Central memory CD8-positive, alpha-beta T cell (primary cell): ENCODE data around the gene MTAP.

Source experiments
- ATAC-seq: fragments of 150-1000 bp; cut with Tn5 transposase; replicated peaks from 2 replicates; pipeline ENCODE4 v1.10.0; 2022; ENCODE audit warnings: mild to moderate bottlenecking, moderate FRiP score, moderate number of reproducible peaks; ENCODE audit not compliant: poor library complexity, severe bottlenecking; ENCODE audit errors: extremely low read depth
- DNase-seq, 2 donors: peaks; one replicate each; pipeline ENCODE4 v3.0.0; 2021; ENCODE audit warnings: low spot score in 2 of 2
- H3K27ac Mint-ChIP-seq: one replicate; pipeline ENCODE4 v1.8.0; 2022; ENCODE audit warnings: low read depth, mild to moderate bottlenecking, moderate library complexity, mixed read lengths
- H3K27me3 Mint-ChIP-seq: one replicate; pipeline ENCODE4 v1.8.0; 2022; ENCODE audit warnings: mixed read lengths
- H3K36me3 Mint-ChIP-seq: one replicate; pipeline ENCODE4 v1.8.0; 2022; ENCODE audit warnings: mild to moderate bottlenecking, moderate library complexity, mixed read lengths; ENCODE audit not compliant: insufficient read depth
- H3K4me1 Mint-ChIP-seq: one replicate; pipeline ENCODE4 v1.8.0; 2022; ENCODE audit warnings: mixed read lengths
- H3K4me3 Mint-ChIP-seq: one replicate; pipeline ENCODE4 v1.8.0; 2022; ENCODE audit warnings: mild to moderate bottlenecking, moderate library complexity, mixed read lengths
- H3K9me3 Mint-ChIP-seq: one replicate; pipeline ENCODE4 v1.8.0; 2022; ENCODE audit warnings: mixed read lengths

MTAP gene

GRCh38 chr9:21906881-21907280 is 104.4 kb downstream of the MTAP start:
- Mint-ChIP-seq H3K27ac (no peak overlapping the region), H3K9me3 (peaks cover 38% of the 10 kb centered on the region), H3K36me3 (no peaks in the 10 kb centered on the region), H3K4me3 (no peak overlapping the region), H3K4me1 (no peaks in the 10 kb centered on the region), H3K27me3 (no peaks in the 10 kb centered on the region)
- ATAC-seq: no peak
- DNase-seq: no peak

- no peaks in the 10 kb centered on the region for H3K27me3 Mint-ChIP-seq
- H3K27ac Mint-ChIP-seq: peak overlapping the region; percentile 69
These were observed 117.2 kb downstream of the MTAP start for GRCh38 chr9:21919377-21920362.

GRCh38 chr9:21923694-21924093 is 121.3 kb downstream of the MTAP start:
- H3K36me3 Mint-ChIP-seq: peaks cover 1% of the 10 kb centered on the region
- H3K27me3 Mint-ChIP-seq: no peaks in the 10 kb centered on the region
- DNase-seq (no peak), ATAC-seq (no peak)
- H3K27ac Mint-ChIP-seq: no peak overlapping the region
- no peak overlapping the region for H3K4me3 Mint-ChIP-seq
- no peaks in the 10 kb centered on the region for H3K9me3 Mint-ChIP-seq
- H3K4me1 Mint-ChIP-seq: peaks cover 14% of the 10 kb centered on the region

More at GRCh38 chr9:21919377-21920362, 117.2 kb downstream of the MTAP start:
- Mint-ChIP-seq H3K4me3 (peak overlapping the region; percentile 37), H3K4me1 (peaks cover 16% of the 10 kb centered on the region), H3K36me3 (peaks cover 1% of the 10 kb centered on the region), H3K9me3 (peaks cover 8% of the 10 kb centered on the region)
- peak in 1 of 2 donors; percentile 55 for DNase-seq
- peak; percentile 87 for ATAC-seq

DNA sequence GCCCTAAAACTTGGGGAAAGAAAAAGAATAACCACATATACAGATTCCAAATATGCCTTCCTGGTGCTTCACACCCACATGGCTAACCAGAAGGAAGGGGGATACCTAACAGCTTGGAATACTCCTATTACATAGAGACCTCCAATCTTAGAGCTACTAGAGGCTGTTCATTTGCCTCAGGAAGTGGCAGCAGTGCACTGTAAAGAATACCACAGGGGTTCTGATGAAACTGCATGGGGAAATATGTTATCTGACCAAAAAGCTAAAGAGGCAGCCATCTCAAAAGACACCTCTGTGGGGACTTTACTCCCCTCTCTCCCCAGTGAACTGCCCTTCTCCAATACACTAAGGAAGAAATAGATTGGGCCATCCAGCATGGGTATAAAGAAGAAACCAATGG is 125.3 kb downstream of the MTAP start:
- ATAC-seq: no peak
- H3K9me3 Mint-ChIP-seq: no peaks in the 10 kb centered on the region

GRCh38 chr9:21931428-21931827 is 129.0 kb downstream of the MTAP start:
- Mint-ChIP-seq H3K4me1 (no peaks in the 10 kb centered on the region), H3K27me3 (no peaks in the 10 kb centered on the region)
- ATAC-seq: no peak

More for the DNA sequence above, 125.3 kb downstream of the MTAP start:
- no peak for DNase-seq
- no peaks in the 10 kb centered on the region for H3K4me1 Mint-ChIP-seq
- H3K27ac Mint-ChIP-seq: no peak overlapping the region
- H3K27me3 Mint-ChIP-seq: no peaks in the 10 kb centered on the region
- peaks cover 1% of the 10 kb centered on the region for H3K36me3 Mint-ChIP-seq
- H3K4me3 Mint-ChIP-seq: no peak overlapping the region

DNA sequence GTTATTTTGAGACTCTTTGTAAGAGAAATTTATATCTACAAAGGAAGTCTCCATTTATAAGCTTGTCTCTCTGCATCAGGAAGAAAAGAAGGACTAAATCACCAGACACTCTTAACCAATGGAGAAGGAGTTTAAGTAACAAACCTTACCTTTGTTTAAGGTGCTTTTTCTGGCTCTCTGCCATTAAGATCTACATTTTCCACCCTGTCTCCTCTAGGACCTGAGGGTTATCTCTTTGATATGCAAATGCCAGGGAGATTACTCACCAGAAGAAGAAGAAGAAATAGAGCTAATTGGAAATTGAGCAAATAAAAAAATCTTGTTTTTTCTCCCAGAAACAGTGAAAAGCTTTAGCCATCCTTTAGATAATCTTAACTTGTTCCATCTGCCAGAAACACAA is 130.8 kb downstream of the MTAP start:
- no peaks in the 10 kb centered on the region for H3K9me3 Mint-ChIP-seq
- H3K36me3 Mint-ChIP-seq: no peaks in the 10 kb centered on the region
- H3K4me3 Mint-ChIP-seq: no peak overlapping the region
- no peak for DNase-seq
- no peak overlapping the region for H3K27ac Mint-ChIP-seq
- H3K27me3 Mint-ChIP-seq: no peaks in the 10 kb centered on the region
- ATAC-seq: no peak
- H3K4me1 Mint-ChIP-seq: no peaks in the 10 kb centered on the region

More at GRCh38 chr9:21931428-21931827, 129.0 kb downstream of the MTAP start:
- Mint-ChIP-seq H3K27ac (no peak overlapping the region), H3K36me3 (no peaks in the 10 kb centered on the region), H3K4me3 (no peak overlapping the region), H3K9me3 (no peaks in the 10 kb centered on the region)
- DNase-seq: no peak

DNA sequence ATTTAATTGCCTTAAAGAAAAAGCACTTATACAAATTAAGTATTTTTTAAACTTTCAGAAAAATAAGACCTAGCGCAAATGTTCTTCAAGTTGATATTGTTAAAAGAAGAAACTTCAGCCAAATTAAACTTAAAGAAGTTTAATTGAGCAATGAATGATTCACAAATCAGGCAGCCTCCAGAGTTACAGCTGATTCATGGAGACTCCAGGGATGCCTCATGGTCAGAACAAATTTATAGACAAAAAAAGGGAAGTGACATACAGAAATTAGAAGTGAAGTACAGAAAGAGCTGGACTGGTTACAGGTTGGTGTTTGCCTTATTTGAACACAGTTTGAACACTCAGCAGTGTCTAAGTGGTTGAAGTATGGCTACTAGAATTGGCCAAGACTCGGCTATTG is 131.4 kb downstream of the MTAP start:
- Mint-ChIP-seq H3K9me3 (no peaks in the 10 kb centered on the region), H3K27ac (no peak overlapping the region), H3K4me1 (no peaks in the 10 kb centered on the region), H3K4me3 (no peak overlapping the region), H3K27me3 (no peaks in the 10 kb centered on the region), H3K36me3 (no peaks in the 10 kb centered on the region)
- ATAC-seq: no peak
- no peak for DNase-seq

DNA sequence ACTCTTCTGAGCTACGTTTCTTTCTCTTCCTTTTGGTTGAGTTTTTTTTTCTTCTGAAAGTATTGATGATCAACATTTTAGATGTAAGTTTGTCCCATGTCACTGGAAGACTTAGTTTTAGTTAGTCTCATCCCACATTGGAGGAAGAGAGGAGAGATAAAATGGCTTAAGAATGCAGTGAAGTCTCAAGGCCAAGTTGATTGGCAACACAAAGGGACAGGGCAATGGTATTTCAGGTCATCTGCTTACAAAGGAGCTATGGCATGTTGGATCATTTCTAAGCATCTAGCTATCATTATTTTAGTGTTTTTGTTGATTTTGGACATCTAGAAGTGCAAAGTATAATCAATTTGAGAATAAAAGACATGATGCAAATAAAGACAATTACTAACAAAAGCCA is 133.2 kb downstream of the MTAP start:
- no peaks in the 10 kb centered on the region for H3K9me3 Mint-ChIP-seq
- DNase-seq: no peak
- no peak for ATAC-seq
- H3K27me3 Mint-ChIP-seq: no peaks in the 10 kb centered on the region
- no peak overlapping the region for H3K4me3 Mint-ChIP-seq
- H3K27ac Mint-ChIP-seq: no peak overlapping the region
- no peaks in the 10 kb centered on the region for H3K4me1 Mint-ChIP-seq
- no peaks in the 10 kb centered on the region for H3K36me3 Mint-ChIP-seq

- DNase-seq (no peak), ATAC-seq (no peak)
- no peaks in the 10 kb centered on the region for H3K9me3 Mint-ChIP-seq
- no peak overlapping the region for H3K27ac Mint-ChIP-seq
- no peaks in the 10 kb centered on the region for H3K36me3 Mint-ChIP-seq
- H3K4me1 Mint-ChIP-seq: no peaks in the 10 kb centered on the region
- H3K4me3 Mint-ChIP-seq: no peak overlapping the region
- peaks cover under 1% of the 10 kb centered on the region for H3K27me3 Mint-ChIP-seq
These were observed 133.7 kb downstream of the MTAP start for GRCh38 chr9:21936161-21936560.

DNA sequence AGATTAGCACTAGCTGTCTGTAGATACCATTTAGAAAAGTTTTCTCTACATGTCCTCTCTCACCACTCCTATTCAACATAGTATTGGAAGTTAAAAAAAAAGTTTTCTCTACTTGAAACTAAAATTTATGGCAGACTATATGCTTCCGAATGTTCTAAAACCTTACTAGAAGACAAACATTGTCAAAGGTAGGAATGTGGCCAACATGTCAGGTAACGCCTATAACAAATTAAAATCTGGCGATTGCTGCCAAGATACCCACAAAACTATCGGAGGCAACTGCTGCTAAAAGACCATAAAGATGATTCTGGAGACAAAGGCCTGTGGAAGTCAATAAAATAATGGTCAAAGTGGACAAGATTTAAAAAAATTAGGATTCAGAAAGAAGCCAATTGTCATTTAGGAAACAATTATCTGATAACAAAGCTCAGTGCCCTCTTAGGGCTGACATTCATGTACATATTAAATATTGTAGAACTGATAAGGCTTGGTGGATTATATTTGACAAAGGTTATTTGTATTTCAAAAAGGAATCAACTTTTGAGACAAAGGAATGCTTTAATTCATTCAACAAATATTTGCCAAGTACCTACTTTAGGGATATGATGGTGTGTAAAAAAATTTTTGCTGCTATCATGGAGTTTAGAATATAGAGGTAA is 139.0 kb downstream of the MTAP start:
- Mint-ChIP-seq H3K27ac (no peak overlapping the region), H3K4me3 (no peak overlapping the region), H3K36me3 (no peaks in the 10 kb centered on the region), H3K9me3 (no peaks in the 10 kb centered on the region), H3K4me1 (no peaks in the 10 kb centered on the region), H3K27me3 (peaks cover 46% of the 10 kb centered on the region)
- no peak for ATAC-seq
- no peak for DNase-seq

DNA sequence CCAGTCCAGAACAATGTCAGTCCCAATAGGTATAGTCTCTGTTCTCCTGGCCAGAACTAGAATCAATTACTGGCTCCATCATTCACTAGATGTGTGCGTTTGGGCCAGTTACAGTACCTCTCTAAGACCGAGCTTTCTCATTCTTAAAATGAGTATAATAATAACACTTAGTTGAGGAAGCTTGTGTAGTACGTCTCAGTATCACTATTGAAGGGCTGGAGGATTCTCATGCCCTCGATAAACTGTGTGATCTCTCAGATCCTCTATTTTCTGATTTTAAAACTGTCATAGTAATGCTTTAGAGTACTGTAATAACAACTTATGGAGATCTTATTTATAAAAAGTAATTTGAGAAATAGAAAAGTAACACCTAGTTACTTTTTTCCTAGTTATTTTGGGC is 141.0 kb downstream of the MTAP start:
- H3K36me3 Mint-ChIP-seq: no peaks in the 10 kb centered on the region
- no peak for ATAC-seq
- H3K9me3 Mint-ChIP-seq: no peaks in the 10 kb centered on the region

GRCh38 chr9:21945606-21946005 is 143.2 kb downstream of the MTAP start:
- DNase-seq: no peak
- ATAC-seq: no peak
- Mint-ChIP-seq H3K27ac (no peak overlapping the region), H3K36me3 (no peaks in the 10 kb centered on the region), H3K27me3 (peaks cover 46% of the 10 kb centered on the region), H3K9me3 (no peaks in the 10 kb centered on the region), H3K4me3 (no peak overlapping the region), H3K4me1 (no peaks in the 10 kb centered on the region)

More for the DNA sequence above, 141.0 kb downstream of the MTAP start:
- H3K4me1 Mint-ChIP-seq: no peaks in the 10 kb centered on the region
- no peak for DNase-seq
- H3K27ac Mint-ChIP-seq: no peak overlapping the region
- no peak overlapping the region for H3K4me3 Mint-ChIP-seq
- peaks cover 46% of the 10 kb centered on the region for H3K27me3 Mint-ChIP-seq

- no peak for ATAC-seq
- H3K27me3 Mint-ChIP-seq: peaks cover 53% of the 10 kb centered on the region
These were observed 156.4 kb downstream of the MTAP start for GRCh38 chr9:21958833-21959232.

More at GRCh38 chr9:21958833-21959232, 156.4 kb downstream of the MTAP start:
- Mint-ChIP-seq H3K4me1 (no peaks in the 10 kb centered on the region), H3K27ac (no peak overlapping the region), H3K4me3 (no peak overlapping the region), H3K36me3 (peaks cover 6% of the 10 kb centered on the region), H3K9me3 (no peaks in the 10 kb centered on the region)
- no peak for DNase-seq
